Neural crest cell (in vitro differentiated cells): Measurements from ENCODE around the gene PRR7. TPM values are rescaled to one million over a fixed set of nuclear protein-coding genes. Genes with fewer than 3 reads are reported as not detected.

Source experiments
- DNase-seq: peaks from one replicate; pipeline ENCODE4 v3.0.0; 2021; ENCODE audit warnings: low read depth, mixed read lengths, low spot score
- H3K27ac Mint-ChIP-seq: one replicate; pipeline ENCODE4 v1.8.0; 2021; ENCODE audit warnings: mild to moderate bottlenecking, mixed read lengths; ENCODE audit not compliant: unreplicated experiment
- H3K27me3 Mint-ChIP-seq: 2 replicates; pipeline ENCODE4 v1.8.0; 2021; ENCODE audit warnings: low read depth, mild to moderate bottlenecking, mixed read lengths
- H3K36me3 Mint-ChIP-seq: 2 replicates; pipeline ENCODE4 v1.8.0; 2021; ENCODE audit warnings: low read depth, mild to moderate bottlenecking, mixed read lengths
- H3K4me1 Mint-ChIP-seq: 2 replicates; pipeline ENCODE4 v1.8.0; 2021; ENCODE audit warnings: mixed read lengths
- H3K4me3 Mint-ChIP-seq: one replicate; pipeline ENCODE4 v1.8.0; 2021; ENCODE audit warnings: mild to moderate bottlenecking, mixed read lengths
- H3K9me3 Mint-ChIP-seq: 2 replicates; pipeline ENCODE4 v1.8.0; 2021; ENCODE audit warnings: mixed read lengths
- CTCF ChIP-seq: fragments of 200-600 bp; sonication (generic); conservative IDR thresholded peaks from 2 replicates; pipeline ENCODE4 v1.5.0; 2021; ENCODE audit warnings: antibody characterized with exemption, mild to moderate bottlenecking
- total RNA-seq: library from RNA; stranded (reverse); gene quantifications from 2 replicates; pipeline ENCODE4 v1.2.1, GENCODE V29; 2021

The PRR7 gene
- total RNA-seq, 1 donor from 2014 or later, result 19.0 TPM

- H3K27ac Mint-ChIP-seq, result no peak overlapping the region
- H3K9me3 Mint-ChIP-seq, result no peaks in the 10 kb centered on the region
- H3K36me3 Mint-ChIP-seq, result peaks cover 12% of the 10 kb centered on the region
- H3K4me3 Mint-ChIP-seq, result peak overlapping the region; percentile 94
- H3K4me1 Mint-ChIP-seq, result peaks cover 63% of the 10 kb centered on the region
- peaks cover 18% of the 10 kb centered on the region for H3K27me3 Mint-ChIP-seq
- DNase-seq, result no peak
- no peak for TF ChIP-seq CTCF
These were observed 28.4 kb downstream of the PRR7 start for GRCh38 chr5:177474846-177475562.

DNA sequence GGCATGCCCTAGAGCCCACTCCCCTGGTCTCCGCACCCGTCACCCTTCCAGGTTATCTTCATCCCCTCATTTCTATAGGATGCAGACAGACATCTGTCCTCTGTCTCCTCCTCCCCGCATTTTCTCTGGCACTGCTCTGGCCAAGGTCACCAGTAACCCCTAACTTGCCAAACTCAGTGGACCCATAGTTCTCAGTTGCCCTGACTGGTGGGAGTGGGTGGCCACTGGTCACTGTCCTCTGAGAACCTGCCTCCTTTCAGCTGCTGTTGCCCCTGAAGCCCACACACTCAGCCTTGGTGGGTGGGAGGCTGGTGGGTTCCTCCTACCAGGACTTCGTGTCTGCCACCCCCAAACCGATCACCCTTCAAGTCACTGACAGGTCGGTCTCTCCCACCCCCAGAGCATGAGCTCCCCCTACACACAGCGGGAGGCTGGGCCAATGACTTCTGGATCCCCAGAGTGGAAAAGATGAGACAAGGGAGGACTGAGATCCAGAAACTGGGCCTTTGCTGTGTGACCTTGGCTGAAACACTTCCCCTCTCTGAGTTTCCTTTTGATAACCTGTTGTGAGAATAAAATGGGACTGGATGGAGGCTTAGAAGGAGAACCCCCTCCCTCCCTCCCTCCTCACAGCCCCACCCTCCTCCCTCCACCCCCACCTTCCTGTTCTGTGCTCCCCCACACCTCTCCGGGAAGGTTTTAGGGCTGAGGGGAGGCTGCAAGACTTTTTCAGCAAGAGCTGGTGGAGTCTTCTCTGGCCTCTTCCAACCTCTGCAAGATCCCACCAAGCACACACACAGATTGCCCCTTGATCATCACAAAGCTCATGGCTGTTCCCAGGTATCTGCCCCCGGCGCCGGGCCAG is 29.2 kb downstream of the PRR7 start:
- no peak for TF ChIP-seq CTCF
- H3K27me3 Mint-ChIP-seq, result peaks cover 13% of the 10 kb centered on the region
- H3K9me3 Mint-ChIP-seq, result no peaks in the 10 kb centered on the region
- peak overlapping the region; percentile 94 for H3K4me3 Mint-ChIP-seq
- DNase-seq, result no peak
- peaks cover 7% of the 10 kb centered on the region for H3K36me3 Mint-ChIP-seq
- H3K27ac Mint-ChIP-seq, result peak overlapping the region; percentile 67
- peaks cover 57% of the 10 kb centered on the region for H3K4me1 Mint-ChIP-seq

DNA sequence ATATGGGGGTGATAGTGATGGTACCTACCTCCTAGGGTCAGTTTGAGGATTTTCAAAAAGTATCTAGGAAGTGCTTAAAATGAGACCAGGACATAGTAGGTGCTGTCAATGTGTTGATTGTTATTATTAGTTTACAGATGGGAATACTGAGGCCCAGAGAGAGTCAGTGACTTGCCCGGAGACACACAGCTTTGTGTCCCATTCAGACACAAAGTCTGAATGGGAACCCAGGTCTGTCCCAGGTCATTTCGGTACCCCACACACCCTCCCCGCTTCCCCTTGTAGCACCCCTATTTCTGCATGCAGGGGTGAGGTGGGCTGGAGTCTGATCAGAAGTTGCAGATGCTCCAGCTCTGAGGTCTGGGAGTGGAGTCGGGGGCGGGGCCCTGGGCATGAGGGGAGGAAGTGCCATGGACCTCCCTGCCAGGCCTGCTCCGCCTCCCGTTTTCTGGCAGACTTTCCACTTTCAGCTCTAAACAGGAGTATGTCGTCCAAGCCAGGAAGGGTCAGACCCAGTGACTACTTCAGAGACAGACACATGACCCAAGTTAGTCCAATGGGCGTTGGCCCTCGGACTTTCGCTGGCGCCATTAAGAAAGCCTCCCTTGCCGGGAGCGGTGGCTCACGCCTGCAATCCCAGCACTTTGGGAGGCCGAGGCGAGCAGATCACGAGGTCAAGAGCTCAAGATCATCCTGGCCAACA is 30.1 kb downstream of the PRR7 start:
- Mint-ChIP-seq H3K27me3 (peaks cover 13% of the 10 kb centered on the region), H3K4me1 (peaks cover 48% of the 10 kb centered on the region), H3K36me3 (peaks cover 7% of the 10 kb centered on the region), H3K27ac (no peak overlapping the region), H3K4me3 (peak overlapping the region; percentile 84), H3K9me3 (no peaks in the 10 kb centered on the region)
- no peak for DNase-seq
- no peak for TF ChIP-seq CTCF

- no peak for DNase-seq
- no peak overlapping the region for H3K27ac Mint-ChIP-seq
- peaks cover 43% of the 10 kb centered on the region for H3K4me1 Mint-ChIP-seq
- TF ChIP-seq CTCF, result no peak
- peaks cover 13% of the 10 kb centered on the region for H3K27me3 Mint-ChIP-seq
- peaks cover 7% of the 10 kb centered on the region for H3K36me3 Mint-ChIP-seq
- no peaks in the 10 kb centered on the region for H3K9me3 Mint-ChIP-seq
- H3K4me3 Mint-ChIP-seq, result peak overlapping the region; percentile 61
These were observed 31.3 kb downstream of the PRR7 start for GRCh38 chr5:177477701-177478477.
